ENCODE data around the gene KLC1.
"Not testable (repeated sequence)": the region's sequence is repeated elsewhere in the genome, so short reads cannot be mapped to it uniquely, and the experiment has no call there.

The KLC1 gene

DNA sequence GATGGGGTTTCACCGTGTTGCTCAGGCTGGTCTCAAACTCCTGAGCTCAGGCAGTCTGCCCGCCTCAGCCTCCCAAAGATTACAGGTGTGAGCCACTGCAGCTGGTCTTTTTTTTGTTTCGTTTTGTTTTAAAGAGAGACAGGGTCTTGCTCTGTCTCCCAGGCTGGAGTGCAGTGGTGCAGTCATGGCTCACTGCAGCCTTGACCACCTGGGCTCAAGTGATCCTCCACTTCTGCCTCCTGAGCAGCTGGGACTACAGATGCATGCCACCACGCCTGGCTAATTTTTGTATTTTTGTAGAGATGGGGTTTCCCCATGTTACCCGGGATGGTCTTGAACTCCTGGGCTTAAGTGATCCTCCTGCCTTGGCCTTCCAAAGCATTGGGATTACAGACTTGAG is 62.6 kb downstream of the KLC1 start:
- DNase-seq (ENCODE audit: low spot score): not testable (repeated sequence)

DNA sequence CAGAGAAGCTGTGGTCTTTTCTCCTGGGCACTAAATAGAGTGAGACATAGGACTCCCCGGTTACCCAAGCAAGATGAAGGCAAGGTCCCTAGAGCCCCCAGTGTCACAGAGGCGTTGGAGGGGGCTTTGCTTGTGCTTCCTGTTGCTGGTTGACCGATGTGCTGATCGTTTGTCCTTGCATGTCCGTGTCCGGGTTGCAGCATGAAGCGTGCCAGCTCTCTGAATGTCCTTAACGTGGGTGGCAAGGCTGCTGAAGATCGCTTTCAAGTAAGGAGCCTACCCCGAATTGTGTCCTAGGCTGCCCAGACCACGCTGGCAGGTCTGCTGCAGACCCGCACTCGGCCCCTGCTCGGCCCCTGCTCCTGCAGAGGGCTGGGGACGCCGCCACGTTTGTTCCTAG is 63.1 kb downstream of the KLC1 start:
- DNase-seq (ENCODE audit: low spot score): no peak

DNA sequence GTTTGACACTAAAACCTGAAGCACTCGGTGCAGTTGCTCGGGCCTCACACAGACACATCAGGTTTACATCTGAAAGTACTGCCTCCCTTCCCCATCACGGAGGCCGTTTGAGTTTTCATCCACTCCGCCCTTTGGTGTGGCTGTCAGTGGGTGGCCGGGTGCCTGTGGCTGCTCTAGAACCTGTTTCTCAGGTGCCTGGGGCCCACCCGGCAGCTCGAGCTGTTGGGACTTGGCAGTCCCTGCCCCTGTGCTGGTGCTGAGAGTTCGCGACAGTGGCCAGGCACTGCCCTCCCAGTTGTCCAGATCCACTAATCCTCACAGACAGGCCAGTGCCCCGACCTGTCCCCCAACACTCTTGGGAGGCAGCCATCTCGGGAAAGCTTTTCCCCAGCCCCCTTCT is 63.9 kb downstream of the KLC1 start:
- no peak for DNase-seq (ENCODE audit: low spot score)

DNA sequence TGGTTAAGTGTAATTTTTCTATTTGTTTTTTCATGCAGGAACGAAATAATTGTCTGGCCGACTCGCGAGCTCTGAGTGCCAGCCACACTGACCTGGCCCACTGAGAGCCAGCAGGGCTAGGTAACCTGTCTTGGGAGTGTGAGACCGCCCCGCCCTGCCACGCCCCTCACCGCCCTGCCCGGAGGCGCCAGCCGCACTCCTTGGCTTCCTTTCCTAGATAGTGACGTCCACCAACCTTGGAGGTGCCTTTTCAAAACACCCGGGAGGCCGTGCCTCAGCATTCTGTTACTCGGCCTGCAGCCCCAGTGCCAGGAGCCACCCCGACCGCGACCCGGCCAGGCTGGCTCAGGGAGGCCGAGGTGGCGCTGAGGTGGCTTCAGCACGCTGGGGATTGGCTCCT is 64.5 kb downstream of the KLC1 start:
- peak; percentile 43 for DNase-seq (ENCODE audit: low spot score)

DNA sequence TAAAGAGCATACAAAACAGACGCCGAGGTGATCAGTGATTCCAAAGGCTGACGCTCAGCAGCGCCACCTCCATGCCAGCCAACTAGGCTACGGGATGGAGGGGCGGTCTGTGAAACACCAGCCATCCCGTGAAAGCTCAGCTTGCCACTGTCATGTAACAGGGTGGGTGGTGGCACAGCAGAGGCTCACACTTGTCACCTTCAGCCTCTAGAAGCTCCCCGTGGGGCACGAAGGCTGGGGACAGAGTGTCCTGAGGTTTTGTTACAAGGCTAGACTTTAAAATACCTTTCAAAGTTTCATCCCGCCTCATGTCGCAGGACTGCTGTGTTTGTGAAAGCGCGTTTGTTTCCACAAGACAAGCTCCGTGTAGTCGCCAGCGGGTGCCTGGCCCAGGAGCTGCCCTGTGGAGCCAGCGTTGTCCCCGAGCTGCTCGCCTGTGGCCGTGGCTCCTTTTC is 65.6 kb downstream of the KLC1 start:
- no peak for DNase-seq (ENCODE audit: low spot score)

DNA sequence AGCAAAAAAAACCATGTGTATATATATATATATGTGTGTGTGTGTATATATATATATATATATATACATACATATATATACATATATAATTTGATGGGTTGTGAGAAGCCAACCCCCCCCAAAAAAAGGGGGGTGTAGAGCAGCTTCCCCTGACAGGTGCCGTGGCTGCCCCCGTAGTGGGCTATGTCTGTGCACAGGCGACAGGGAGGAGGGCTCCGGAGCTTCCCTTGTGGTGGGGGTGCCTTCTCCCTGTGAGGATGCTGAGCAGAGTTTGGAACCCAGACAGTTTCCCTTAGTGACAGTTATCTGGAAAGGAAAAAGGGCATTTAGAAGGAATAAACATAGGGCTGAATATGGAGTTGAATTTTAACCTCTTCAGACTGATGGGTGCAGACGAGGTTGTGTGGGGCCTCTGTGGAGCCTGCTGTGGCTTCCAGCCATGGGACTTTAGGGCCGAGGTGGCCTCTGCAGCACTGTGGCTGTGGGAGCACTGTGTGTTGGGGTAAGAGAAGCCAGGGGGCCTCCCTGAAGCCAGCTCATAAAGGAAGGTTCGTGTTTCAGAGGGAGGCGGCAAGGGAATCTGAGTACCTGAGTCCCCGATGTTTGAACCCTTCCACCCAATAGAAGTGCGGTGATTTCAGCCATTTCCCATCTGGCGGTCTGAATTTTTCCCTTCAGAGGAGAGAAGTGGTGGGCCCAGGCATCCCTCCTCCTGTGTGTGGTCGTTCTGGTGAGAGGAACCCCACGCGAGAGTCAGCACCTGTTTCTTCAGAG is 66.5 kb downstream of the KLC1 start:
- DNase-seq (ENCODE audit: low spot score): no peak

DNA sequence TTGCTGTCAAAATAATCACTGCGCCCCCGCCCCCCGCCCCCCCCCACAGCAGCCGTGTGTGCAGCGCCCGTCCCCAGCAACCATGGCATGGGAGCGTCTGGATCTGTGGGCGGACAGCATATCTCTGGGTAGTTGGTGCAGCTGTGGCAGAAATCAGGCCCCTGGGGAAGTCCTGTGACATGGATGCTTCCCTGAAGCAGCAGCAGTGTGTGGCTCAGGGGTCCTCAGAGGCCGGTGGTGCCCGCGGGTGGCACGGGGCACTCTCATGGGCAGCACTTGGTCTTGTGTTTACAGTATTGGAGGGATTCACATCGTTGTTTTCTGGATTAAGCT is 67.0 kb downstream of the KLC1 start:
- DNase-seq (ENCODE audit: low spot score): no peak

DNA sequence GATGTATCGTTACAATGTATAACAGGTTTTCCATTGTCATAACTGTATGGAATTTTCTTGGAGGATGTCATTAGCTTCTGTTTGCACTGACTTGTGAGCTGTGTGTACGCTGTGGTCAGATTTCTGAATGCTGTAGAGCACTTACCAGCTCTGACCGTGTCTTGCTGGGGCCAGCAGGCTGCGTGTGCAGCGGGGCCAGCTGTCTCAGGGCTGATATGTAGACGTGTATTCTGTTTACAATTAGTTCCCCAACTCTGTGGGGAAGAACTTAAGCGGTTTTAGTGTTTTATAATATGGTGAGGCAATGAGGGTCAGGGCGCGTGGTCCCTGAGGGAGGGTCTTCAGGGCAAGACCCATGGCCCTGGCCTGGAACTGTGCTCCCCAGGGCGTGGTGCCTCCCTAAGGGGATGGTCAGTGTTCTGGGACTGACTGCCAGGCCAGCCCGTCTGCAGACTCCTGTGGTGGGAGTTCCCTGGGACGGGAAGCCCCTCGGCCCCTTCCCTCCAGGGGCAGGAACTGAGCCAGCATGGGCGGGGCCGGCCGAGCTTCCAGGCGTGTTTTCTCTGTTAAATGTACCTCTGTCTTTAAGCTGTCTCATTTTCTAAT is 67.6 kb downstream of the KLC1 start:
- DNase-seq (ENCODE audit: low spot score): no peak

DNA sequence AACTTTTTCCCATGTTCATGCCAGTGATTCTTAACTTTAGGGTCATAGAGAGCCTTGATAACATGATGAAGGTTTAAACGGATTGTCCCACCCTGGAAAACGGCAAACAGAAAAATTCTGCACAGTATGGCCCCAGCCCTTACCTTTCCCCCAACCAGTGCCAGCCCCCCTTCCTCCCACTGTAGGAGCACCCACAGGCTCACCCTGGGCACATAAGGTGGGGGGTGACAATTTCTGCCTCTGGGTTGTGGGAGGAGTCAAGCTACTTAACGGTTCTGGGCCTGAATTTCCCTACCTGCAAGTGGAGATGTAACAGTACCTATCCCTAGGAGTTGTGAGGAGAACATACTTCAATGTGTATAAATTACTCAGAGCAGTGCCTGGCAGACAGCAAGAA is 68.2 kb downstream of the KLC1 start:
- DNase-seq (ENCODE audit: low spot score): no peak

DNA sequence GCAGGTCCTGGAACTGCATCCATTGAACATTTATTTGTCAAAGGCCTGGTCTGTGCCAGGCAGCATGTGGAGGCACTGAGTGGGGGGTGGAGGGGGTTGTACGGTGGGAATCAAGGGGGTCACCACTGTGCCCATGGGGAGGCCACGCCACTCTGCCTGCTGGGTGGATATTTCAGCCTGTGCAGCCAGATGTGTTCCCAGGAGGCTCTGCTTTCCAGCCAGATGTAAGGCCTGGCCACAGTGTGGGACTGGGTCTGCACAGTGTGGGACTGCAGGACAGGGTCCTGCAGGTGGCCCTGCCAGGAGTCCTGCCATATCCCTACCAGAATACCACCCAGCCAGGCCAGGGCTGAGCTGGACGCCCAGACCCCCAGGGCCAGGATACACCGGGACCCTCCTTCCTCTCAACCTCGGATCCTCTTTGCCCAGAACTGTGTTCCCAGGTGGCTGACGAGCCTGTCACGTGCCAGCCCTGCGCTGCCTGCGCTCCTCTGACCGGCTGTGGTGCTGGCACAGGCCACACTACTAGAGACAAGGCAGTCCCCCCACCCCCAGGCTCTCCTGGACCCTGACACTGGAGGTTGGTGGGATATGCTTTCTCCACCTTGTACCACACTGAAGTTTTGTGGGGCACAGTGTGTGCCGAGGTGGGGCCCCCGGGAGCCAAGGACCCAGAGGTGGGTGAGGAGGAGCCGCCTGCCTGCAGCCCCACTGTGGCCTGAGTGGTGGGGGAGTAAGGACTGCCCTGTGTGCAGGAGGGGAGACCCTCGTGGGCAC is 68.8 kb downstream of the KLC1 start:
- no peak for DNase-seq (ENCODE audit: low spot score)

DNA sequence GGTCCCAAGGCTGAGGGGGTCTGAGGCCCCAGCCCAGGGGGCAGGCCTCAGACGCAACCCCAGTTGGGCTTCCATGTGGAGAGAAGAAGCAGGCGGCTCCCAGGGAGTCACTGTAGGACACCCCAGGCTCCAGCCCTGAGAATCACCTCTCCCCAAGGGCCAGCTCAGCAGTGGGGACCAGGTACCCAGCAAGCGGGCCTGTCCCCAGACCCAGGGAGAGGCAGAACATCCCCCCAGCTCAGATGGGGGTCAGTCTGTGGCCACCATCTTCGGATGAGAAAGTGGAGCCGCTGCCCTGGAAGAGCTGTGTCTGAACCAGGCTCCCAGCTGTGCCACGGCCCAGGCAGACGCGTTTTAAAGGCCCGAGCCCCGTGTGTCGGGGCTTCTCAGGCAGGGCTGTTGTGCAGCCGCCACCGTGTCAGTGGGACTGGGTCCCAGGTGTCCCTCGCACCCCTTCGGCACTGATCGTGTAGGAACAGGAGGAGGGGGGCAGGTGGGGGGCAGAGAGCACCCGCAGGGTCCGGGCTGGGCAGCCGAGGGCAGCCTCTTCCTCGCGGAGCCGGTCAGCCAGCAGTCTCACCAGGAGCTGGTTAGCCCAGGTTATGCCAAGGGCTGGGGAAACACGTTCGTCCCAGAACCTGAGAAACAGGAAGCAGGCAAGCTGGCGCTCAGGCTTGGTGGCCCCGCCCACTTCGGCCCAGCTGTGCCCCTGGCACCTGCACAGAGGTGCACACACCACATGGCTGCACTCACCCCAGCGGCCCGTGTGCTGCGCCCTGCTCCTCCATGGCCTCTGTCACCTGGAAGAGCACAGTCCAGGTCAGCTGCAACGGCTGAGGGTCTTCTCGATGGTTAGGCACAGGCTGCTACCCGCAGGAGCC is 69.6 kb downstream of the KLC1 start:
- DNase-seq (ENCODE audit: low spot score): no peak

DNA sequence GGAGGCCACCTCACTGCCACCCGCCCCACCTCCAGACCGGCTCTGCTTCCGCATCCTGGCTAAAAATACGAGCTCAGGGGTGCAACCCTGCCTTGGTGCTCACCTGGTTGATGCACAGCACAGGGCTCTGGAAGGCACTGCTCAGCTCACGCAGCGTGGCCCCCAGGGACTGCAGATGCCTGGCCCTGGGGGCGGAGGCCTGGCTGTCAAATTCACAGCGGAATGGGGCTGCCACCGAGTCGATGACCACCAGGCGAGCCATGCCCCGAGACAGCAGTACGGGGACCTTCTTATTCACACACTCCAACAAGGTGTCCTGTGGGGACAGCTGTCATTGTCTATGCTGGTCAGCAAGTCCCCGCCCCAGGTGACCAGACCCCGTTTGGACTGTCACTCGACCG is 70.2 kb downstream of the KLC1 start:
- no peak for DNase-seq (ENCODE audit: low spot score)

DNA sequence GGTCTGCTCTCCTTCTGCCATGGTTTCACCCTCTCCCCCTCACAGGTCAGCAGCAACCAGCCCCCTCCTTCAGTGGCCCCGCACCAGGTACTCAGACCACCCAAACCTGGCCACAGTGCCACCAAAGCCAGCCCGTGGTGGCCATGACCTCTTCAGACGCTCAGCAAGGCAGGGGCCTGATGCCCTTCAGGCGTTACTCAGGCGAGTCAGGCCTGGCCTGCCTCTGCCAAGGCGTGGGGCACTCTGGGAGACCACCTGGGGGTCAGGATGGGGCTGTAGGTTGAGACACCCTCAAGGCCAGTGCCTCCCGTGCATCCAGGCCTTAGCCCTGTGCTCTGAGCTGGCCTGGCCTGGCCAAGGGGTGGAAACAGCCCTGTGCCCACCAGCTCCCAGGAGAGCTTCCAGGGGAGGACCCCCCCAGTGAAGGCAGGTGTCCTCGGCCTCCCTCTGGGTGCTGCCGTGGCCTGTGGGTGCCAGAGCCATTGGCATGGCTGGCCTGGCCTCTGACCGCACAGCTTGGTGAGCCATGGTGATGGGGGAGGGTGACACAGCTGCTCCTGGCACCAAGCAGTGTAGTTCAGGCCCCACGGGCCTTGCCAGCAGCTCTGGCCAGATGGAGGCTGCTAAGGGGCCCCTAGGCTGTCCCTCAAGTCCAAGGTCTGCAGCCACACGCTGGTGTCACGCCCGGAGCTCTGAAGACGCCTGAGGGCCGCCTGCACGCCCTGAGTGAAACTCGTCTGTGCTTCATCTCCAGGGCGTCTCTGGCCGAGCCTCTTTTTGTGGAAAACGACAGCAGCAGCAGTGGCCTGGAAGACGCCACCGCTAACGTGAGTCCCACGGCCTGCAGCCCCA is 71.1 kb downstream of the KLC1 start:
- DNase-seq (ENCODE audit: low spot score): no peak

DNA sequence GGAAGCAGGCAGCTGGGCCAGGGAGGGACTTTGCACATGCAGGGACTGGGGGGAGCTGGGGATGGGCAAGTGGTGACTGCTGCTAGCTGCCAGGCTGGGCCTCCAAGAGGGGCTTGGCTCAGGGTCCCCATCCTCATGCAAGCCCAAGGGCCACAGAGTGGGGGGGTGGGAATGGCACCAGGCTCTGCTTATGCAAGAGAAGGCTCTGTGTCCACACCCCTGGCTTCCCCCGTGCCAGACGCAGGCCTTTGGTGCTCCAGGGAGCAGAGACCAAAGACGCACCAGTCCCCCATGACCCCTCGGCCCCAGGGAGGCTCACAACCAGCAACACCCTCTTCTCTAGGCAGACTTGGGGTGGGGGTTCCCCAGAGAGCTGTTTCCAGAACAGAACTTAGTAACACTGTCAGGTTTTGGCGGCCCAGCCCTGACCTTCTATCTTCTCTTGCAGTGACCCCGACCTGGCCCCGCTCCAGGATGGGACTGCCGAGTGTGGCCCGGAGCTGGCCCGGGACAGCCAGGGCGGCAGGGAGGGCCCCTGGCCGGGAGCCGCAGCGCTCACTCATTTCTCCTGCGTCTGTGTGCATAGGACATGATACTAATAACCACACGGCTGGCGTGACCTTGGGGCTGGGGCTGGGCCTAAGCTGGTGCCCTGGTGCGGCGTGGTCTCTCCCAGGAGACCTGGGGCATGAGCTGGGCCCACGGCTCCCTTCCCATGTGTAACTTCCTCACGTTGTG is 71.9 kb downstream of the KLC1 start:
- no peak for DNase-seq (ENCODE audit: low spot score)

DNA sequence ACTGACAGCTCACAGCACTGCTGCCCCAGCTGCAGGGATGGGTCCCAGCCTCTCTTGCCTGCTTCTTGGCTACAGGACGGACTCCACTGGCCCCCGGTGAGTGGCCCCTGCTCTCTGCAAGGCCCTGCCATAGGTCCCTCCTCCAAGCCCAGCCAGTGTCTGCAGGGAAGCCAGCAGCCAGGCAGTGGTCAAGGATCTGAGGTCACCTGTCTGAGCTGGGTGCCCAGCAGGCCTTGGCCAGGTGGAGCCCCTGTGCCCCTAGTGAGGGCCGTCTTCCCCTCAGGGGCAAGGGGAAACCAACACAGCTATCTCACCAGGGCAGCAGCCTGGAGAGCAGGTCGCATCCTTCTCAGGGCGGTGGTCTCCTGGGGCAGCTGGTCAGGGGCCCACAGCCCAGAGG is 73.1 kb downstream of the KLC1 start:
- DNase-seq (ENCODE audit: low spot score): no peak

DNA sequence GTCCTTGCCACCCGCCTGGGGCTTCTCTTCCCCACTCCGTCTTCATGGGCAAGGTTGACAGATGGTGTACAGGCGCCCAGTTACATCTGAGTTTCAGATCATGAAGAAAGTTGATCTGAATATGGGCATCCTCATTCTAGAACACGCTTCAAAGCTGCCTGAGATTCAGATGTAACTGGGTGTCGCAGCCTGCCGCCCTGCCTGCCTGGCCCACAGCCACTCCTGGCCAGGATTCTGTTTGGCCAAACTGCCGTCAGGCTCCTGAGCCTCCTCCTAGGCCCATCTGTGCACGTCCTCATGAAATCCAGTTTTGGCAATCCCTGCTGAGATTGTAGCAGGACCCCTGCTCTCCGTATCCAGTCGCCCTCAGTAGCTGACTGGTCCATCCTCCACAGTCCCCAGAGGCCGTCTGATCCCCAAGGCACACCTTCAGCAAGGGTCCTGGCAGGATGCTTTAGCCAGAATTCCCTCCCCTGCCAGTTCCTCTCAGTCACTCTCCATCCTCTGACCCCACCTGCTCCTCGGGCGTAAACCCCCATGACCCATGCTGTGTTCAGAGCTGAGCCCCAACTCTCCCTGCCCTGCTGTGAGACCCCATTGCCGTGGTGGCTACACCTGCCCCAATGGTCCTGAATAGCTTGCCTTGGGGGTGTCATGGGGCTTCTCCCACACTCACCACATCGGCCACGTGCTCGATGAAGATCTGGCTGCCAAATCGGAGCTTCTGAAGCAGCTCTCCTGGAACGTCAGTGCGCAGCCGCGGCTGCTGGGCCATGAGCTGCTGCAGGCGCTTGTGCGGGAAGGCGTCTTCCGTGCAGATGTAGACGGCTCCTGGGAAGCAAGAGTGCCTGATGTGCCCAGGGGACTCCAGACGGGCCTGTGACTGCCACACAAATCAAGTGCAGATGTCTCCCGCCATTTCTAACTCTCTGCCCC is 73.8 kb downstream of the KLC1 start:
- no peak for DNase-seq (ENCODE audit: low spot score)

DNA sequence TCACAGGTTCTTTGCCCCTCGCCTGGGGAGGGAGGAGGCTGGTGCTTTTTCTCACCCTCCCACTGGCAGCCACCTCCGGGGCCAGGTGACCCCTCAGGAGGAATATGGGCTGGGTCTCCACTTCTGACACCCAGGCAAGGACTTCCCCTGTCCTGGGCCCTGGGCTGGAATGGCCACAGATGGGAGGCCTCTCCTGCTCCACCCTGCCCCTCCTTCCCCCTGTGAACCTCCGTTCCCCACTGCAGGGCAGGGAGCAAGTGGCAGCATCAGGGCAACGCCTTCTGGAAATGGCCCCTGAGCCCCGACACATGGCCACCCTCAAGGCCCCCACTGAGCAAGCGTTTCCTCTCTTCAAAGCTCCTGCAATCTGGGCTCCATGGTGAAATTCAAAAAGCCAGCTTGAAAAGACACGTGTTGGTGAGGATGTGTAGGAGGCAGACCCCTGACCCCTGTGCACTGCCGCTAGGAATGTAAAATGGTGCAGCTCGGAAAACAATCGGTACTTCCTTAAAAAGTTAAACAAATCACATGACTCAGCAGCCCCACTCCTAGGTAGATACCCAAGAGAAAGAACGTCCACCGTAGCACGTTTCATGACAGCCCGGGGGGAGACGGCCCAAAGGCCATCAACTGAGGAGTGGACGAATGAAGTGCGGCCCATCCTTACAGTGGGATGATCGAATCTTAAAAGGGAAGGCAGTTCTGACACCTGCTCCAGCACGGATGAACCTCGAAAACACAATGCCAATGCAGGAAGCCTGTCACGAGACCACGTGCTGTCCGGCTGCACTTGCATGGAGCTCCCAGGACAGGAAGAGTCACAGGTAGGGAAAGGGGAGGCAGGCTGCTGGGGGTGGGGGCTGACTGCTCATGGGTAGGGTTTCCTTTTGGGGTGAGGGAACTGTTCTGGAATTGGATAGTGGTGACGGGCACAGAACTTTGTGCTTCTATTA is 74.7 kb downstream of the KLC1 start:
- DNase-seq (ENCODE audit: low spot score): no peak

DNA sequence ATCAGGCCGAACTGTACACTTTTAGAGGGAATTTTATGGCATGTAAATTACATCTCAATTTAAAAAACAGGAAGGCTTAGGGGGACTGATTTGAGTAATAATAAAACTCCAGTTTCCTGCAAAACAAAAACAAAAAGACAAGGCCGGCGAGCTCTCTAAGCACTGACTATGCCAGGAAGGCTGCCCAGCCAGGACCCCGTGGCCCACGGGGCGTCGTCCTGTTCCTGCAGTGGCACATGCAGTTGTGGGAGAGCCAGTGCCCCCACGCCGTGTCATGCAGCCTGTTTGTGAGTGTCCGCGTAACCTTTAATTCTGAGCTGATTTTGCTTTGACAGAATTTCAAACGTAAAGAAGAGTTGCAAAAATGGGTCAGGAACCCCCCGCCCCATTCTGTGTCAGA is 75.7 kb downstream of the KLC1 start:
- DNase-seq (ENCODE audit: low spot score): no peak
